ENCODE measurements around the gene MBD3.
"Not testable (repeated sequence)": the region's sequence is repeated elsewhere in the genome, so short reads cannot be mapped to it uniquely, and the experiment has no call there.

MBD3 gene

GRCh38 chr19:1551068-1552040 lies 41.3 kb downstream of the MBD3 start:
- peaks cover 3% of the 10 kb centered on the region; the same call in 1 of the 2 replicates for H3K27me3 ChIP-seq (ENCODE audit: low read depth, low read length)
- H3K4me2 ChIP-seq (ENCODE audit: low read length) = no peak overlapping the region
- no peaks in the 10 kb centered on the region for H4K20me1 ChIP-seq (ENCODE audit: insufficient read depth, low read length)
- no peak overlapping the region for H3K27ac ChIP-seq (ENCODE audit: low read length)
- no peaks in the 10 kb centered on the region for H3K36me3 ChIP-seq (replicated peaks; ENCODE audit: low read depth, low read length)
- peaks cover 12% of the 10 kb centered on the region for H3K4me1 ChIP-seq (ENCODE audit: low read length)
- TF ChIP-seq EZH2phosphoT487 (IDR thresholded peaks at IDR 0.05; ENCODE audit: low read depth) (no peak), CTCF (IDR thresholded peaks at IDR 0.05; ENCODE audit: low read depth, low read length) (no peak)
- no peaks in the 10 kb centered on the region for H3K9me3 ChIP-seq (ENCODE audit: insufficient read depth, low read length)
- H3K79me2 ChIP-seq (ENCODE audit: low read length) = no peaks in the 10 kb centered on the region
- no peak overlapping the region for H3K9ac ChIP-seq (ENCODE audit: low read length)
- no peak overlapping the region for H3K4me3 ChIP-seq (ENCODE audit: low read length)
- H2AFZ ChIP-seq (ENCODE audit: low read depth, low read length) = no peak overlapping the region

GRCh38 chr19:1549332-1549945 lies 43.2 kb downstream of the MBD3 start:
- no peak overlapping the region for H3K27ac ChIP-seq (ENCODE audit: low read length)
- H3K27me3 ChIP-seq (ENCODE audit: low read depth, low read length) = peaks cover 3% of the 10 kb centered on the region; the same call in 1 of the 2 replicates
- H3K4me3 ChIP-seq (ENCODE audit: low read length) = no peak overlapping the region
- peaks cover 12% of the 10 kb centered on the region for H3K4me1 ChIP-seq (ENCODE audit: low read length)
- H3K4me2 ChIP-seq (ENCODE audit: low read length) = no peak overlapping the region
- no peaks in the 10 kb centered on the region for H3K36me3 ChIP-seq (replicated peaks; ENCODE audit: low read depth, low read length)
- no peaks in the 10 kb centered on the region for H3K9me3 ChIP-seq (ENCODE audit: insufficient read depth, low read length)
- H4K20me1 ChIP-seq (ENCODE audit: insufficient read depth, low read length) = no peaks in the 10 kb centered on the region
- H3K79me2 ChIP-seq (ENCODE audit: low read length) = no peaks in the 10 kb centered on the region
- no peak for TF ChIP-seq EZH2phosphoT487 (IDR thresholded peaks at IDR 0.05; ENCODE audit: low read depth)
- no peak overlapping the region for H2AFZ ChIP-seq (ENCODE audit: low read depth, low read length)
- no peak overlapping the region for H3K9ac ChIP-seq (ENCODE audit: low read length)

GRCh38 chr19:1540365-1540925 lies 52.2 kb downstream of the MBD3 start:
- Histone ChIP-seq H3K79me2 (ENCODE audit: low read length) (no peaks in the 10 kb centered on the region), H3K4me3 (ENCODE audit: low read length) (no peak overlapping the region)

DNA sequence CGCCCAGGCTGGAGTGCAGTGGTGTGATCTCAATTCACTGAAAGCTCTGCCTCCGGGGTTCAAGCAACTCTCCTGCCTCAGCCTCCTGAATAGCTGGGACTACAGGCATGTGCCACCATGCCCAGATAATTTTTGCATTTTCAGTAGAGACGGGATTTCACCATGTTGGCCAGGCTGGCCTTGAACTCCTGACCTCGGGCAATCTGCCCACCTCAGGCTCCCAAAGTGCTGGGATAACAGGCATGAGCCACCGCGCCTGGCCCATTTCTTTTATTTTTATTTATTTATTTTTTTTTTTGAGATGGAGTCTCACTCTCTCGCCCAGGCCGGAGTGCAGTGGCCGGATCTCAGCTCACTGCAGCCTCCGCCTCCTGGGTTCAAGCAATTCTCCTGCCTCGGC lies 52.9 kb downstream of the MBD3 start:
- H3K79me2 ChIP-seq (ENCODE audit: low read length); H3K36me3 ChIP-seq (replicated peaks; ENCODE audit: low read depth, low read length); H3K4me2 ChIP-seq (ENCODE audit: low read length); H3K4me1 ChIP-seq (ENCODE audit: low read length); H2AFZ ChIP-seq (ENCODE audit: low read depth, low read length); H3K9ac ChIP-seq (ENCODE audit: low read length); H3K9me3 ChIP-seq (ENCODE audit: insufficient read depth, low read length); H4K20me1 ChIP-seq (ENCODE audit: insufficient read depth, low read length); H3K27me3 ChIP-seq (ENCODE audit: low read depth, low read length); H3K27ac ChIP-seq (ENCODE audit: low read length); H3K4me3 ChIP-seq (ENCODE audit: low read length): not testable (repeated sequence)

More at GRCh38 chr19:1540365-1540925, 52.2 kb downstream of the MBD3 start:
- TF ChIP-seq EZH2phosphoT487 (IDR thresholded peaks at IDR 0.05; ENCODE audit: low read depth) = no peak
- no peak for TF ChIP-seq CTCF (IDR thresholded peaks at IDR 0.05; ENCODE audit: low read depth, low read length)
- Histone ChIP-seq H2AFZ (ENCODE audit: low read depth, low read length) (no peak overlapping the region), H3K27me3 (ENCODE audit: low read depth, low read length) (peaks cover 5% of the 10 kb centered on the region), H4K20me1 (ENCODE audit: insufficient read depth, low read length) (no peaks in the 10 kb centered on the region), H3K27ac (ENCODE audit: low read length) (no peak overlapping the region), H3K9me3 (ENCODE audit: insufficient read depth, low read length) (no peaks in the 10 kb centered on the region), H3K4me1 (ENCODE audit: low read length) (no peaks in the 10 kb centered on the region), H3K9ac (ENCODE audit: low read length) (no peak overlapping the region), H3K4me2 (ENCODE audit: low read length) (no peak overlapping the region), H3K36me3 (replicated peaks; ENCODE audit: low read depth, low read length) (no peaks in the 10 kb centered on the region)

All from OCI-LY3 (cell line).